Stimulated activated CD8-positive, alpha-beta memory T cell treated with anti-CD3 and anti-CD28 coated beads, Interleukin-4, amount 100 ng/mL, for 4 hours (primary cell): Measurements from ENCODE around the gene G6PD.
"Not testable (repeated sequence)": the region's sequence is repeated elsewhere in the genome, so short reads cannot be mapped to it uniquely, and the experiment has no call there.

Source experiments
- DNase-seq, 2 donors: peaks; one replicate each; pipeline ENCODE4 v3.0.0-alpha.2; 2020; ENCODE audit warnings: low read depth in 2 of 2, low spot score in 1 of 2

The G6PD gene

GRCh38 chrX:154542723-154543424, 3.8 kb downstream of the G6PD start:
- no peak for DNase-seq

GRCh38 chrX:154541896-154542722, 4.5 kb downstream of the G6PD start:
- DNase-seq = peak; percentile 26 to 60

- DNase-seq = no peak
Observed at GRCh38 chrX:154541589-154541895, 5.1 kb downstream of the G6PD start.

- no peak for DNase-seq
Observed at GRCh38 chrX:154540897-154541535, 5.6 kb downstream of the G6PD start.

GRCh38 chrX:154540365-154540764, 6.3 kb downstream of the G6PD start:
- not testable (repeated sequence) for DNase-seq

- no peak for DNase-seq
Observed at GRCh38 chrX:154539077-154539476, 7.6 kb downstream of the G6PD start.

- DNase-seq = no peak
Observed at GRCh38 chrX:154535892-154536291, 10.8 kb downstream of the G6PD start.

GRCh38 chrX:154534526-154535322, 11.9 kb downstream of the G6PD start:
- peak; percentile 66 to 76 for DNase-seq

GRCh38 chrX:154532690-154533089, 14.0 kb downstream of the G6PD start:
- DNase-seq = no peak

GRCh38 chrX:154531626-154532025, 15.0 kb downstream of the G6PD start:
- DNase-seq = no peak

GRCh38 chrX:154530286-154530685, 16.4 kb downstream of the G6PD start:
- DNase-seq = no peak

GRCh38 chrX:154529206-154529612, 17.4 kb downstream of the G6PD start:
- no peak for DNase-seq

GRCh38 chrX:154526901-154527675, 19.6 kb downstream of the G6PD start:
- no peak for DNase-seq

GRCh38 chrX:154525606-154526490, 20.8 kb downstream of the G6PD start:
- DNase-seq = no peak

GRCh38 chrX:154519389-154519788, 27.3 kb downstream of the G6PD start:
- DNase-seq = no peak

- DNase-seq = no peak
Observed at GRCh38 chrX:154517101-154517781, 29.4 kb downstream of the G6PD start.

- no peak for DNase-seq
Observed at GRCh38 chrX:154516656-154517100, 30.0 kb downstream of the G6PD start.

GRCh38 chrX:154515966-154516655, 30.5 kb downstream of the G6PD start, which contains the start of gene FAM3A:
FAM3A (minus strand) TSS chrX:154516232; CDS start chrX:154515772, 460 bp downstream.
- peak; percentile 78 to 84 for DNase-seq
